C4-2B (cell line): ENCODE results near the gene IGFL1.

Experiments
- CTCF ChIP-seq: fragments of 450-650 bp; conservative IDR thresholded peaks from 2 replicates; pipeline ENCODE4 v1.5.1; 2017; ENCODE audit warnings: mild to moderate bottlenecking
- ZFX ChIP-seq: fragments of 450-650 bp; IDR thresholded peaks from 2 replicates; pipeline ENCODE4 v1.6.1; 2017

GRCh38 chr19:46225558-46226004 lies 4.0 kb upstream of the IGFL1 start:
- TF ChIP-seq CTCF: no peak
- no peak for TF ChIP-seq ZFX
